ENCODE measurements around the gene LIMCH1.

Gene LIMCH1

DNA sequence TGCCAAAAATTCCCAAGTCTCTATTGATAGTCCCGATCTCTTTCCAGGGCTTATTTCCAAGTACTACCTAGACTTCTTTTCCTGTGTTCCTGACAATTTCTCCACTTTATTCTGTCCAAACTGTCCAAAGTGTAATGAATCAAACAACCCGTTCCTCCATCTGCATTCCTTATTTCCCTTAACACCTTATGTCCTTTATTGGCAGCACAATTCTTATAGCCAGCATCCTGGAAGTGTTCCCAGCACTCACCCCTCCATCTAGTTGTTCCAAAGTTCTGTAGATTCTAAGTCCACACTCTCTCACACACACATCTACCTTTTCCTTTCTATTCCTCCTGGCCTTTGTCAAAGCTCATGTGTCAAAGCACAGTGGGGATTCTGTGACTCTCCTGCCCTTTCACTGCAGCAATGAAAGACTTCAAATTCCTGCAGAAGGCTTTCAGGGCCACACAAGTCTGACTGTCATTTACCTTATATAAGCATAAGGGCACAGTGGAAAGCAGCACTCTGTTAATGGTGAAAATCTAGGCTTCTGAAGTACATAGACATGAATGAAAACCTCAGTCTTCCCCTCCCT is 22.1 kb downstream of the LIMCH1 start:
- DNase-seq (ENCODE audit: extremely low read depth in 1 of 2, low read depth in 1 of 2), result no peak

GRCh38 chr4:41561244-41561643 is 23.3 kb downstream of the LIMCH1 start:
- DNase-seq (ENCODE audit: extremely low read depth in 1 of 2, low read depth in 1 of 2), result no peak

DNA sequence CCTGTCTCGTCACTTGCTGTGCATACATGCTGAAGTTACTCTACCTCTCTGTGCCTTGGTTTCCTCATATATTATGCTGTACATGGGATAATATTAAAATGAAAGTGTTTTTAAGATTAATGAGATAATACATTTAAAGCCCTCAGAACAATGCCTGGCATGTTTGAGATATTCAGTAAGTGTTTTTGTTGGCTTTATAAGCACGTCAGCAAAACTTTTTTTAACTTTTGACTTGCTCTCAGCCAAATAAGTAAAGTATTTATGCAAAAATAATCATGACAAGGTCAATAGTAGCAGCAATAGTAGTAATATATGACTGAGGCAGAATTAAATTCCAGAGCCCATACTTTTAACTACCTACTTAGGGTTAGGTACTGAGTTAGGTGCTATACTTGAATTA is 29.2 kb downstream of the LIMCH1 start:
- no peak for DNase-seq (ENCODE audit: extremely low read depth in 1 of 2, low read depth in 1 of 2)

- DNase-seq (ENCODE audit: extremely low read depth in 1 of 2, low read depth in 1 of 2), result no peak
Observed at GRCh38 chr4:41568363-41568762, 30.4 kb downstream of the LIMCH1 start.

DNA sequence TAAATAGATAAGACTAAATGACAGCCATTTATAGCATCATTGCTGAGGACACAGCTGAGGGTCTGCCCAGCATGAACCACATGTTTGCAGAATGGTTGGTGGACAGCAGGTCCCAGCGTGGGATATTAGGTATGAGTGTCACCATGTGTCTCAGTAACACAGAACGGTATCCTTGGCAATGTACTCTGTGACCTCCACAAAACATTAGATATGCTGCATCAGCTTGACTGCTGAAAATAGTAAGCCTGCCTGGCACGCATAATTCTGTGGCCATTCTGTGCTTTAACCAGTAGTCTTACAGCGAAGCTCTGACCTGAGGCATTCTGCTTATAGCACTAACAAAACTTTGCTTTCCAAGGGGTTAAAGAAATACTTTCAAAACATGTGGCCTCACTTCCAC is 32.0 kb downstream of the LIMCH1 start:
- no peak for DNase-seq (ENCODE audit: extremely low read depth in 1 of 2, low read depth in 1 of 2)

- no peak for DNase-seq (ENCODE audit: extremely low read depth in 1 of 2, low read depth in 1 of 2)
Observed at GRCh38 chr4:41571422-41571821, 33.5 kb downstream of the LIMCH1 start.

DNA sequence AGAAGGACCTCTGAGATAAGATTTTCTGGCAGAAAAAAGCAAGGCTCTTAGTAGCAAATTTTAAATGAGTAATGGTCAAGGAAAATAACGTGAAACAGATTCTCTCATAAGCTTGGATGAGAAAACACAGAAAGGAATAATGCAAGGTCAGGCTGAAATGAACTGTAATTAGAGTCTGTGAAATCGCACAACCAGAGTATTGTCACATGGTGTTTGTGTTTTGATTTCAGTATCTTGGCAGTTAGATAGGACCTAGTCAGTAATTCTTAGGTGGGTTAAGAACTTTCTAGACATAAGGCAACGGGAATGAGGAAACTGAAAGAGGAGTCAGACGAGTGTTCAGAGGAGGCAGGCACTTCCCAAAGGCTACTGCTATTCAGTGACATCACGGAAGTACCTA is 34.6 kb downstream of the LIMCH1 start:
- no peak for DNase-seq (ENCODE audit: extremely low read depth in 1 of 2, low read depth in 1 of 2)

GRCh38 chr4:41572956-41573355 is 35.0 kb downstream of the LIMCH1 start:
- DNase-seq (ENCODE audit: extremely low read depth in 1 of 2, low read depth in 1 of 2), result no peak

GRCh38 chr4:41573502-41574001 is 35.6 kb downstream of the LIMCH1 start:
- no peak for DNase-seq (ENCODE audit: extremely low read depth in 1 of 2, low read depth in 1 of 2)

- DNase-seq (ENCODE audit: extremely low read depth in 1 of 2, low read depth in 1 of 2), result no peak
Observed at GRCh38 chr4:41575207-41575606, 37.2 kb downstream of the LIMCH1 start.

GRCh38 chr4:41575665-41576064 is 37.7 kb downstream of the LIMCH1 start:
- no peak for DNase-seq (ENCODE audit: extremely low read depth in 1 of 2, low read depth in 1 of 2)

DNA sequence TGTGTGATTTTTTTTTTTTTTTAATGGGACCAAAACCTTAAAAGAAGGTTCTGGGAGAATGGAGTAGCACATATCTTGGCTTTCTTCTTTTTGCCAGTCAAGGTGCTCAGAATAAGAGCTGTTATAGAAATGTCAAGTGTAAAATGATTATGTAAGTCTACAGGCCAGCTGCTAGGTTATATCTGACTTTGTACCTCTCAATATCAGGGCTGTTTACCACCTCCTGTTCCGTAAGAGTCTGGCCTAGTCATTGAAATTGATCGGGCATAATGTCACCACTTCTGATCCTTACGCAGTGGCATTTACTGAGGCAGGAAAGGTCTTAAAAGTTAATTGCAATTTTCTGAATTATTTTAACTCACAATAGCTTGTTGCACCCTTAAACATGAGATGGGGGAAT is 41.1 kb downstream of the LIMCH1 start:
- DNase-seq (ENCODE audit: extremely low read depth in 1 of 2, low read depth in 1 of 2), result no peak

DNA sequence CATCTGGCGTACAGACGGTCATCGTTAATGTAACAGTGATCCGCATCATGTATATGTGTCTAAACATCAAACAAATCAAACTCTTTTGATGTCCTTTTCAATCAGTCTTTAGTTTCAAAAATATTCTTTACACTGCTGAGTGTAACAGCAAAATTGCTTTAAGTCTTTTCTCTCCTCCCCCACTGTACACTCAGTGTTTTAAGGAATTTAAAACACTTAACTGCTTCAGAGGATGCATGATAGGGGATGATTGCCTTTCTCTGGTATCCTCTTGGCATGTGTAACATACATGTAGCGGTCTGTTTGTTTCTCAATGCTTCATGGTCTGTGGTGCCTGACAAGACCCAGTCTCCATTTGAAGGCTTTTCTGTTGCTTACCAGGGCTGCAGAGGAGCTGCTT is 41.6 kb downstream of the LIMCH1 start:
- DNase-seq (ENCODE audit: extremely low read depth in 1 of 2, low read depth in 1 of 2), result no peak

DNA sequence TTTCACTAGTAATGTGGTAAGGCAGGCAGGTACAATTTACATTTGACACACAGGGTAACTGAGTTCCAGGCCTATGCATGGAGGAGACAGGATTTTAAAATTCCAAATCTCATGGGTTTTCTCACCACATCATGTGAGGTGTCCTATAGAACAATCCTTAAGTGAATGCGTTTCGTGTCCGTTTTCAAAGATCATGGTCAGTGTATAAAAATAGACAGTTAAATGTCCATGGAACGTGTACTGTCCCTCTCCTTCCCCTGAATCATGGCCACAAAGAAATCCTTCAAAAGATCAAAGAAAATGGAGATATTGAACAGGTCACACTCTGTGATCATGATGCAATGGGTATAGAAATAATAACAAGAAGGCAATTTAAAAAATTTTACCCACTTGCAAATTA is 42.0 kb downstream of the LIMCH1 start:
- DNase-seq (ENCODE audit: extremely low read depth in 1 of 2, low read depth in 1 of 2), result no peak

DNA sequence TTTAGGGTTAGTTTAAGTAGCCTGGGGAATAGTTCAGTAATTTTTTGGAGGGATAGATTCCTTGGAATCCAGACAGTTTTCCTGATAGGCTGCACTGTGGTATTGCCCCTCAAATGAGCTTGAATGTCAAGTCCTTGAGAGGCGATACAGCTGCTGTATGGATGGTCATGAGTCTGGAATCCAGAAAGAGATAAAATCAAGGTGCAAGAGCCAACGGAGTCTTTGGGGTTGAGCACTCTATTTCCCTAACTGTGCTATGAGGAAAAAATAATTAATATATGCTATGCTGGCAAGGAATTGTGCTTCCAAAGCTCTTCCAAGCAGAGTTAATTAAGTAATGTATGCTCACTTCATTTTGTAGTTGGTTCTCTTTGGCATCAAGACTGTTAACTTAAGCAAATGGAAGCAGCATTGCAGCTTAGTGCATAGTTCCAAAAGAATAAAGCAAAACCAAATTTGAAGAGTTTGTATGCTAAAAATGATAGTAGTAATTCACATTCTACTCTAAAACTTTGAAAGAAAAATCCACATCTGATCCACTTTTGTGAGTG is 48.8 kb downstream of the LIMCH1 start:
- no peak for DNase-seq (ENCODE audit: extremely low read depth in 1 of 2, low read depth in 1 of 2)

DNA sequence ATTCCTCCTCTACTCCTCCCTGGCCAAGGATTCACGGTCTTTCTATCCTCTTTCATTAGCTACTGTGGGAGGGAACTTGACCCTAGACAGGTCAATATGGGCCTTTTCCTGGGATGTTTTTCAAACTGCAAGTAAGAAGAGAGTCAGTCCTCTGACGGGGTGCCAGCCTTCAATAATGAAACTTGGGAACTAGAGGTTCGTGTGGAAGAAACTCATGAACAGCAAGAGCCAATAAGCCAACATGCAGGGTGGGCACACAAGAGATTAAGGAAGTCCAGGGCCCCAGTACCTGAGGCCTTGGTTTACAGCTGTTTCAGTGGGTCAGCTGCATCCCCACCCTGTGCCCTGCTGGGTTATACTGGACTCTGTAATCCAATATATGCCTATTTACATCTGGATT is 49.3 kb downstream of the LIMCH1 start:
- no peak for DNase-seq (ENCODE audit: extremely low read depth in 1 of 2, low read depth in 1 of 2)

GRCh38 chr4:41590591-41590990 is 52.6 kb downstream of the LIMCH1 start:
- no peak for DNase-seq (ENCODE audit: extremely low read depth in 1 of 2, low read depth in 1 of 2)

GRCh38 chr4:41594432-41594831 is 56.5 kb downstream of the LIMCH1 start:
- DNase-seq (ENCODE audit: extremely low read depth in 1 of 2, low read depth in 1 of 2), result no peak

- DNase-seq (ENCODE audit: extremely low read depth in 1 of 2, low read depth in 1 of 2), result no peak
Observed at GRCh38 chr4:41597494-41597893, 59.5 kb downstream of the LIMCH1 start.

DNA sequence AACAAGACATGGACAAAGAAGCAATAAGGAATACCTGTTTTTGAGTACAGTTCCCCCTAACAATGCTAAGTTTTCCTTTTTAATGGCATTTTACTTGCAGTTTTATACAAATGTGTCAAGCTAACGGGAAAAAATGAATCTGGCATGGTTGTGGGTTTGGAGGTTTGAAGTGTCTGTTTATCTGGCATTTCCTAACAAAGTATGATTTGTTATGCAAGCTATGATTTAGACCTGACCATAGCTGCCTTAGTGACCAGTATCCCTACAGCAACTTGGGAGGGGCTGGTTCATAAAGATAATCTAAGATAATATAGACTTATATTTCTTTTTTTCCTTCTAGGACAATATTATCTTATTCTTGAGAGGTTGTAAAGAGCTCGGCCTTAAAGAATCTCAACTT is 60.6 kb downstream of the LIMCH1 start:
- no peak for DNase-seq (ENCODE audit: extremely low read depth in 1 of 2, low read depth in 1 of 2)

- no peak for DNase-seq (ENCODE audit: extremely low read depth in 1 of 2, low read depth in 1 of 2)
Observed at GRCh38 chr4:41599192-41599786, 61.3 kb downstream of the LIMCH1 start.

- DNase-seq (ENCODE audit: extremely low read depth in 1 of 2, low read depth in 1 of 2), result no peak
Observed at GRCh38 chr4:41600243-41600912, 62.4 kb downstream of the LIMCH1 start.
